Activated effector memory CD4-positive, alpha-beta T cell treated with Interleukin-2 at 50 U/mL for 16 hours (primary cell): ENCODE data around the gene STAT3.

Source experiments
- DNase-seq: peaks from one replicate; pipeline ENCODE4 v3.0.0-alpha.2; 2020

The STAT3 gene

GRCh38 chr17:42290577-42290976 is 97.7 kb downstream of the STAT3 start:
- no peak for DNase-seq

- DNase-seq, result no peak
Measured at GRCh38 chr17:42289611-42290181, 98.5 kb downstream of the STAT3 start.

GRCh38 chr17:42288803-42289610 is 99.2 kb downstream of the STAT3 start:
- DNase-seq, result peak; percentile 40

- peak; percentile 75 for DNase-seq
Measured at GRCh38 chr17:42287977-42288802, 100.1 kb downstream of the STAT3 start, which contains the start of gene STAT5A. Gene STAT5A, plus strand, starts transcription at chr17:42288498. Its CDS starts 914 bp downstream, at chr17:42289412.

- peak; percentile 31 for DNase-seq
Measured at GRCh38 chr17:42287305-42287976, 100.8 kb downstream of the STAT3 start.

- DNase-seq, result no peak
Measured at GRCh38 chr17:42286411-42287221, 101.6 kb downstream of the STAT3 start.

GRCh38 chr17:42285346-42286050 is 102.7 kb downstream of the STAT3 start:
- DNase-seq, result no peak

GRCh38 chr17:42284566-42284965 is 103.7 kb downstream of the STAT3 start:
- DNase-seq, result no peak

GRCh38 chr17:42284024-42284369 is 104.2 kb downstream of the STAT3 start:
- no peak for DNase-seq

GRCh38 chr17:42283241-42284023 is 104.8 kb downstream of the STAT3 start:
- DNase-seq, result no peak

- no peak for DNase-seq
Measured at GRCh38 chr17:42282478-42283080, 105.7 kb downstream of the STAT3 start.

- DNase-seq, result no peak
Measured at GRCh38 chr17:42281571-42282096, 106.6 kb downstream of the STAT3 start.

GRCh38 chr17:42279776-42280630 is 108.2 kb downstream of the STAT3 start:
- DNase-seq, result no peak

- DNase-seq, result no peak
Measured at GRCh38 chr17:42277342-42277712, 110.9 kb downstream of the STAT3 start.

GRCh38 chr17:42276609-42277341 is 111.5 kb downstream of the STAT3 start:
- peak; percentile 17 for DNase-seq

GRCh38 chr17:42276359-42276608 is 112.0 kb downstream of the STAT3 start, which contains the start of gene STAT5B:
Gene STAT5B, minus strand, starts transcription at chr17:42276391. Its CDS starts 44,264 bp downstream, at chr17:42232127.
- DNase-seq, result peak; percentile 56

GRCh38 chr17:42275527-42276358 is 112.5 kb downstream of the STAT3 start:
- no peak for DNase-seq
